Stimulated activated CD8-positive, alpha-beta memory T cell treated with anti-CD3 and anti-CD28 coated beads, Interleukin-15, amount 100 ng/mL, for 48 hours (primary cell): Measurements from ENCODE around the gene PGPEP1.
"Not testable (repeated sequence)": the region's sequence is repeated elsewhere in the genome, so short reads cannot be mapped to it uniquely, and the experiment has no call there.

Experiments used
- DNase-seq, 2 donors: peaks; one replicate each; pipeline ENCODE4 v3.0.0-alpha.2; 2020; ENCODE audit warnings: low read depth in 2 of 2

Gene PGPEP1

DNA sequence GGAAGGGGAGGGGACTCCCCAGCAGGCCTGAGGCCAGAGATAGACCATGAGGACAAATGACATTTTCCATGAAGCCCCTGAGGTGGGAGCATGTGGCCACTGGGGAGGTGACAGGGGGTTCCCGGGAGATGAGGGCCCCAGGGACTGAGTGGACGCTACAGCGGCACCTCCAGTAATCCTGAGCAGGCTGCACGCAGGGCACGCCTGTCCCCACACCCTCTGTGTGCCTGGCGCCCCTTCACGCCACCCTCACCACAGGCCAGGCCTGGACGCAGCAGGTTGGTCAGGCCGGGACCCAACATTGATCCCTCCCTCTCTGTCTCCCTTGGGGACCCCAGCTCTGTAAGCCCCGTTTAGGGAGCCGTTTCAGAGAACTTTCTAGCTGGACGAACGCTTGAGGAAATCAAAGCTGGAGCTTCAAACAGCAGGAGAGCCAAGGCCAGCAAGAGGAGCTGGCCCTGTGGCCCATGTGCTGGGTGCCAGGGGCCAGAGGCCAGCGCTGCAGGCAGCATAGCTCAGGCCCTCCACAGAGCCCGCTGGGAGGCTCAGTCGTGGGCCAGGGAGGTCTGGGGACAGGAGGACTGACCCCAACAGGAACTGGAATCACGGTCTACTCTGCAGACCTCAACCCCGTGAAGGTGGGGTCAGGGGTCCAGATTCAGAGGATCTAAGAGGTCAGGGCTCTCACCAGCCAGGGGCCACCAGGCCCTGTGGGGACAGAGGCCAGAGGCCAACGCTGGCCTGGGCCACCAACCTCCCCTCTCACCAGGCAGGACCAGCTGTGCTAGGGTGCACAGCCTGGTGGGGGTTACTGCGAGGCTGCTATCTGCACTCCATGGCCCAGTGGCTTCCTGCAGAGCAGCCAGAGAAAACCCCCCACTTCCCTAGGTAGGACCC lies 32.1 kb upstream of the PGPEP1 start:
- no peak for DNase-seq

DNA sequence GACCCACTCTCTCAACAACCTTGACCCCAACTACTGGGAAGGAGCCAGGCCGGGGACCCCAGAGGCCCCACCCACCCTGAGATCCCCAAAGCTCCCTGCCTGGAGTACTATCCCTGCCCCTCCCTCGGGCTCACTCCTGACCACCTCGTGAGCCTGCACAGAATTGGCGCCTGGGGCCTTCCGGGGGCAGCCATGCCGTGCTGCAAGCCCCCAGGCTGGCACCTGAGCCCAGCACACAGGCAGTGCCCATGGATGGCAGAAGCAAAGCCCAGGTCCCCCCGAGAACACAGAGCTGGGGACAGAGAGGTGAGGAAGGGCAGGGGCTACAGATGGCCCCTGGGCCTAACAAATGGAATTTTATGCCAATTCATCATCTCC lies 31.5 kb upstream of the PGPEP1 start:
- no peak for DNase-seq

DNA sequence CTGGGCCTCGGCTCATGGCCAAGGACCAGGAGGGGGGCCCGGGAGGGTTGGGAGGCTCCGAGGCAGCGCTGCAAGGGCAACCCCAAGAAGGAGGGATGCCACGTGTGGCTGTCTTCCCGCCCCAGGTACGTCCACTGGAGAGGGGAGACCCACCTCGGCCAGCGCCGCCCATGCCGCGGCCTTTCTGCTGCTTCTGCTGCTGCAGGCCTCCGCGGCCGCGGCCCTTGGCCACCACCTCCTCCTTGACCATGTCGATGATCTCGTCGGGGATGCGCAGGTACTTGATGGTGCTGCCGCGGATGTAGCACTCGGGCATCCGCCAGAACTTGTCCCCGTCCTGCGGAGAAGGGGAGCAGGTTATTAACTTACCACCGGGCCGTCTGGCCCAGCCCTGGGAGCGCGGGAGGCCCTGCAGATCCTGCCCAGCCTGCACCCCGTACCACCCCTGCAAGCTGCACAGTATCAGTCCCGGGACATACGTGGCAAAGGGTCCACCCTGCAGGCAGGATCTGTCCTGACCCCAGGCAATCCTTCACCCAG lies 30.8 kb upstream of the PGPEP1 start:
- no peak for DNase-seq

DNA sequence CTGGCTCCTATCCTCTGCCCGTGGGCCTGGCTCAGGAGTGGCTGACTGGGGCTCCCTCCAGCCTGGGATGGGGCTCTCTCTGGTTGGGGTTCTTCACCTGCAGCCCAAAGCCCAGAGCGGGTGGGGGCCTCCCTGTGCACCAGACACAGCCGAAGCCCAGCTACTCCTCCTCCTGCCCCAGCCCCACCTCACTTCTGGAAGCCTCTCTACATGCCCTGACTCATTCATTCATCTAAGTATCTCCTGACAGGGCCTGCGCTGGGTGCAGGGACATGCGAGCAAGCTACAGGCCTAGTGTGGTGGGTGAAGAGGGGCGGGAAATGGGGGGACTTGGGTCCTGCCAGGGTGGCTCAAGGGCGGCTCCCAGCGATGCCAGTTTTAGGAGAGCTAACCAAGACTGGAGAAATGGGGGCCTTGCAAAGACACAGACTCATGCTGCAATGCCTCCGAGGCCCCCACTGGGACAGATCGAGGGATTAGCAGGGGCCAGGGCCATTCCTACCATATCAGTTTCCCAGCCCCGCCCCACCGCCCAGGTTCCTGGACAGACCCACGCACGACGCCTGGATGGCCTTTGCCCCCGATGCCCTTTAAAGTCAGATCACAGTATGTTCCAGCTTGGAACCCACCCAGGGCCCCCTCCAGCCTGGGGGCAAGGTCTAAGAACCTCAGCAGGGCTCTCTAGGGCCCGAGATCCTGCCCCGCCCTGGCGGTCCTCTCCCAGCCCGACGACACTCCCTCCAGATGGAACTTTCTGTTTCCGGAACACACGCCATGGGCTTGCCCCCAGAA lies 30.1 kb upstream of the PGPEP1 start:
- DNase-seq = no peak

DNA sequence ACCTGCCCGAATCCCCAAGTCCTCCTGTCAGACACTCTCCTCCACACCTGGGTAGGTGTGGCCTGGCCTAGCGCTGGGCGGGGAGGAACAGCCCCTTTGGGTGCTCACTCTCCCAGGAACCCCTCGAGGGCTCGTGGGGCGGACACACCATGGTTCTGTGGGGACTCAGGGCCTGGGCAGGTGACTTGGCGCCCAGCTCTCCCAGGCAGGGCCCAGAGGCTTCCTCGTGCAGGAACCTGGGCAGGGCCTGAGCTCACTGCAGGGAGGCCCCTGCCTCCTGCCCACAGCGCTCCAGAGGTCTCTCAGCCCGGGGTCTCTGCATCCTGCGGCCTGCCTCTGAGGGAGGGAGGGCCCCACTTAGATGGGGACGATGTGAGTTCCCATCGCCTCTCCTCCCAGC lies 29.4 kb upstream of the PGPEP1 start:
- no peak for DNase-seq

DNA sequence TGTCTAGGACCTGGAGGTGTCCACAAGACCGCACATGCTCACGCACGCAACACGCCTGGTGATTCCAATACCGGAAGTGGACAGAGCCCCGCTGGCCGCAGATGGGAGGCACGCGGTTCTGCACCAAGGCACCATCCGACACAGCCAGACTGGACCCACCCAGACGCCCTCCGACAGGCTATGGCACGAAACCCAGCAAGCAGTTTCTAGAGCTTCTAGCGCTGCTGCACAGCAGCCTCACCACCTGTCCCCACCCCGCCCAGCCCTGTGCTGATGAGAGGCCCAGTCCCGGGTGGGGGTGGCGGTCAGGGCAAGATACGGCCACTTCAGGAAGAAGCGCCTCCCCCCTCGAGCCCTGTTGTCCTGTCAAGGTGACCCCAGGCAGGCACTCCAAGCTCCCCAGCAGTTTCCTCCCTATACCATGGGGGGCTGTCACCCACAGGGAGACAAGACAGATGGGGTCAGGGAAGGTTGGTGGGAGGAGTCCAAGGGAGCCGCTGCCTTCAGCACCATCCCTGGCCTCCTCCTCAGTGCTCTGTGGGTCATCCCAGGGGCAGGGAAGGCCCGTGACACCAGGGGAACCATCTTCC lies 28.8 kb upstream of the PGPEP1 start:
- no peak for DNase-seq

DNA sequence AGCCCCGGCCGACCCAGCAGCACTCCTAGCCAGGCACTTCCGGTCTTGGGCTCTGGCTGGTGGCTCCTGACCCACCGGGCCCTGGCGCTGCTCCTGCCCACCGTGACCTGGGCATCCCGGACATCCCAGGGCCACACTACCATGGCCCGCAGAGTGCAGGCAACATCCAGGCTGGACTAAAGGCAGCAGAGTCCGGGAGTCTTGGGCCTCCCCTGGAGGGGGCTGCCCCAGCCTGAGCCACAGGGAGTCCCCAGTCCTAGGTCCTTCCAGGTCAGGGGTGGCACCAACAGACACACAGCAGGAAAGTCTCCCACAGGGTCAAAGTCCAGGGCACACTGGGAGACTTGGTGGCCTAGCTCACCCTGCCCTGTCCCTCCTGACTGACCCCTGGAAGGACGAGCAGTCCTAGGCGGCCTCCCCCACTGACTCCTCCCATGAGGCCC lies 28.3 kb upstream of the PGPEP1 start:
- DNase-seq = no peak

DNA sequence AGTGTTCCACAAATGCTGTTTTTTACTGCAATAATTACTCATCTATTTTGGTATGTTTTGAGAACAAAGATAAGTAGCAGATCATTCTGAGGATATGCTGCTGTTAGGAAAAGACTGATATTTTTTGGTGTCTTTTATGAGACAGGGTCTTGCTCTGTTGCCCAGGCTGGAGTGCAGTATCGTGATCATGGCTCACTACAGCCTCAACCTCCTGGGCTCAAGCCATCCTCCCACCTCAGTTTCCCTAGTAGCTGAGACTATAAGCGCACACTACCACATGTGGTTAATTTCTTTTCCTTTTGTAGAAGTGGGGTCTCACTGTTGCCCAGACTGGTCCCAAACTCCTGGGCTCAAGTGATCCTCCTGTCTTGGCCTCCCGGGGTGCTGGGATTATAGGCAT lies 27.0 kb upstream of the PGPEP1 start:
- DNase-seq = no peak

DNA sequence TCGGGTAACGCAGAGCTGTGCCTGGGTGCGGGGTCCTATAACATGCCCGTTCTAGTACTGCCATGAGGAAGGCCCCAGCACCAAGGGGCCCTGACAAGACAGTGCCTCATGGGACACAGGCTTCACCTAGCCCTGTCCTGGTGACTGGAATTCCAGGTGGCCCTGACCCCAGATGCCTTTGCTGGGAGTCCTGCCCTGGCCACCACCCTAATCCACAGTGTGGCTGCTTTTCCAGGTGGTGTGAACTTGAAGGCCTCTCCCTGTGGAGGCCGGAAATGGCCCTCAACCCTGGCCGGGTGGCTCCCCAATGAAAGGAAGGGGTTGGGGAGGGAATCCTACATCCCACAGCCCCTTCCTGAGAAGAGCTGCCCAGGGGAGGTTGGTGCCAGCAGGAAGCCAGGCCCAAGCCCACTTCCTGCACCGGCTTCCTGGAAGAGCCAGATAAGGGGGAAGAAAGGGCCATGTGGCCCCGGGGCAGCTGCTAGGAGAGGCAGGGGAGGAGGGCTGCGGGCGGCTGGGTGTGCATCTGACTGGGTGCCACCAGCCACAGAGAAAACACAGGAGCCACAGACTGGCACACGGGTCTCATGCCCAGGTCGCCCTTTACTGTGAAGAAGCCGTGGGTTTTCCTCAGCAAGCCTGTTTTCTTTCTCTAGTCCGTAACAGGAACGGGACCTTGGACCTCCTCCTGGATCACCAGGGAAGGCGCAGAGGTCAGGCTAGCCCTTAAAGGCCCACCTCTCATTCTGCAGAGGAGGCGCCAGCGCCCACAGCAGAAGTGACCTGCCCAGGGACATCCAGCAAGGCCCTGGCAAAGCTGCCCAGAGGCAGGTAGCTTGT lies 22.2 kb upstream of the PGPEP1 start:
- peak in 1 of 2 donors; percentile 42 for DNase-seq

DNA sequence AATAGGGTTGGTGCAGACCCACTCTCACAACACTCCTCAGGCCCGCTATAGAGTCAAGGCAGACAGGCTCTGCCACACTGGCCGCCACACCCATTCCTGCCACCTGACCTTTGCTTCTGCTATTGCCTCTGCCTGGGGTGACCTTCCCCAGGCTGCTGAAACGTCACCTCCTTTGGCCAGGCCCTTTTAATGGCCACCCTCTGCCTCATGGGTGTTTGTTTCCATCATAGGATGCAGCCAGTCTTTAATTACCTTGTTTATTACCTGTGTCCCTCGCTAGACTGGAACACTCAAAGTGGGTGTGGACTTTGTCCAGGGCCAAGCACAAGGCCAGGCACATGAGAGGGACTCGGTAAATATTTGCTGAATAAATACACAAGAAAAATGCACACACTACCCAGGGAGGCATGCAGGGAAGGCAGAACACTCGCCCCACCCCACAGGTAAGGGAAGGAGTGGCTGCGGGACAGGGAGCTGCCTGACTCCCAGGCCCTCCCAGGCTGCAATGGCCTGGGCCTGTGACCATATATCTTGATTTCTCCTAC lies 20.7 kb upstream of the PGPEP1 start:
- no peak for DNase-seq

DNA sequence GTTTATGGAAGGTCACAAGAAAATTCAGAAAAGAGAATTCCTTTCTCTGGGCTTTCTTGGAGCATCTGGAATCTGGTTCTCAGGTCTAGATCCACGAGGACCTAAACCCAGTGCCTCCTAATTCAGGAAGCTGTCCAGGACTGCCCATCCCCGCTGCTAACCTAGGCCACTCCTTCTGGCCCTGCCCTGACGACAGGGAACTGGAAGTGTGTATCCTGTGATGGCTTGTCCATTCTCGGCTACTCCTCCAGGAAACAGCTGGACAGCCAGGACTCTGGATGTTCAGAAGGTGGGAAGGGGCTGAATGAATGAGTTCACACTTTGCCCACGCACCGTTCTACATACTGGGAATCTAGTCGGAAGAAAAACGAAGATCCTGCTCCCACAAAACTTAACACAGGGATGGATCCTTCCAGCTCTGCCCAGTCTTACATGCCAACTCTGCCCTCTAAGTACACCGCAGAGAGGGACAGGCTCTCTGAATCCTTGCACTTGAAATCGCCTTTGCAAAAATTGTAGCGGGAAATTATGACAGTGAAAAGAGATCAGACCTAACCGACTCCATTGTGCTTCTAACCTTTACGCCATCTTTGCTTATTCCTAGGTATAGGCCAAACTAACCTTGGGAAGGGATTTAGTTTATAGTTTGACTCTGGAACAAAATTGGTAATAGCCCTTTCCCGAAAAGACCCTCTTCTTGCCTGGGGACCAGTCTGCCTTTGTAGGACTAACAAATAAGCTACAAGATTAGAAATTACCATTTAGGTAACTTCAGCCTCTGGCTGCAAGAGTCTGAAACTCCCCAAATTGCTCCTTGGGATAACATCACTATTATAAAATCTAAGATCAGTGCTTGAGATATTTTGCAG lies 19.3 kb upstream of the PGPEP1 start:
- no peak for DNase-seq

DNA sequence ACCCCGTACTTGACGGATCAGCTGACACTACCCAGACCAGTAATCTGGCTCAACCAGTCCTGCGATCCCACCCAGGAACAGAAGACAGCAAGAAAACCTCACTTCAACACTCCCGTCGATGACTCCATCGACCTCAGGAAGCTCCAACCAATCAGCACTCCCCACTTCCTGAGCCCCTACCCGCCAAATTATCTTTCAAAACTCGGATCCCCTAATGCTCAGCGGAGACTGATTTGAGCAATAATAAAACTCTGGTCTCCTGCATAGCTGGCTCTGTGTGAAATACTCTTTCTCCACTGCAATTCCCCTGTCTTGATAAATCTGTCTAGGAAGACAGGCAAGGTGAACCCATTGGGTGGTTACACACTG lies 18.7 kb upstream of the PGPEP1 start:
- no peak for DNase-seq

DNA sequence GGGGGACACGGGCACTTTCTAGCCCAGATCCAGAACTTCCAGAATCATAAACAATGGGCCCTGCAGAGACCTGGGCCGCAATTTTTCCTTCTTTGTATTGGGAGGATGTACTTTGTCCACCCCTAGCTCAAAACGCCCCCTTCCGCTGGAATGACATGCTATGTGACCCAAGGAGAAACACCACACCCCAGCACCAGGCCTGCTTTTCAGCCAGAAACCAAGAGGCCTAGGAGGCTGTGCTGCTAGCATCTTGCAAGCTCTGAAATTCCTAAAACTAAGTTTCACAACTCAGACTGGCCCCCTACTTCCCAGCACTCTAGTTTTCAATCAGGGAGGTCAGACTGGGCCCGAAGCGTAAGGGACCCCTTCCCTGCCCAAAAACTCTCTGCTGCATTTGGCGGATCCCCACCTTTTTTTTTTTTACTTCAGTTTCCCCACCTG lies 18.1 kb upstream of the PGPEP1 start:
- no peak for DNase-seq

DNA sequence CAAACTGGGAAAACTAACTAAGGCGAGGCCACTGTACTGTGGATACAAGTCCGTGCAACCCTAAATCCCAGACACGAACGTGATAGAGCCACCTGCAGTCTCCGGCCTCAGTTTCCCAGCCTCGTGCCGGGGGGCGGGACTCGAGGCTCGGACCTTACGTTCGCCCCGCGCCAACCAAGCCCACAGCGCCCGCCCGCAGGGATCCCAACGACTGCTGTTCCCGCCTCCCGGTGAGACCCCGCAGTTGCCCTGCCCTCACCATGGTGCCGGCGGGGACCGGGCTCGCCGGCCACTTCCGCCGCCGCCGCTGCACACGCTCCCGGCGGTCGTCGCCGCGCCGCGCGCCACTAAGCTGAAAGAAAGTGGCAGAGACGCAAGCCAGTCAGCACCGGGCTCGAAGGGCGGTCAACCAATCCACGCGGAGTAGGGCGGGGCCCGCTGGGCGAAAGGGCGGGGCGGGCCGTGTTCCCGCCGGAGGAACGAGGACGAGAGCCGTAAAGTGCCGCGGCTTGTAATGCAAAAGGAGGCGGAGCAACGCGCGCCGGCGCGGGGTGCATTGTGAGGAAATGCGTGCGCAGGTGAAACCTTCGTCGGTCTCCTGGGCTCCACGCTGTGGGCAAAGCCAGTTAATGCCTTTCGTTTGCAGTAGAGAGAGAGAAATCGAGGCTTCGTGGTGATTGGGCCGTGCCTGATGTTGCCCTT lies 17.5 kb upstream of the PGPEP1 start, which contains the start of gene LSM4:
Gene LSM4, minus strand, starts transcription at position 318 of the 702 bp plus-strand sequence. Its CDS starts 56 bp downstream, at position 262.
- DNase-seq = peak; percentile 99 to 100

DNA sequence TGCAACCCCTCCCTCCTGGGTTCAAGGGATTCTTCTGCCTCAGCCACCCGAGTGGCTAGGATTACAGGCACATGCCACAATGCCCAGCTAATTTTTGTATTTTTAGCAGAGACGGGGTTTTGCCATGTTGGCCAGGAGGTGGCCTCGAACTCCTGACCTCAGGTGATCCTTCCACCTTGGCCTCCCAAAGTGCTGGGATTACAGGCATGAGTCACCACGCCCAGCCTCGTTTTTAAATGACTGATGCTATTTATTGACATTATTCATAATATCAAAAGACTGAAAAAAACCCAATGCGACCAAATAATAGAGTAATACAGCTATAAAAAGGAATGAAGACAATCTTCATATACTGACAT lies 16.0 kb upstream of the PGPEP1 start:
- DNase-seq = not testable (repeated sequence)

DNA sequence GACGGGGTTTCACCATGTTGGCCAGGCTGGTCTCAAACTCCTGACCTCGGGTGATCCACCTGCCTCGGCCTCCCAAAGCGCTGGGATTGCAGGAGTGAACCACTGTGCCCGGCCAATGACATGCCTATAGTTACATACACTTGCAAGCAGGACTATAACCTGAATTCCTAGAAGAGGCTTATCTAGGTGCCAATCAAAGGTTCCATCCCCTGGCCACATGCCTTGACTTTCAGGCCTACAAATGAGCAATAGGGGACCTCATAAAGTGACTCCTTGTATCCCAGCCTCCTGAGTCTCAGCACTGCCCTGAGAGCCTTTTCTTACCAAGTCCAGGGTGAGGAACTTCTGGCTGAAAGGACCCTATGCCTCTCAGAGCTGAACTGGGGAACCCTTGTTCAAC lies 13.6 kb upstream of the PGPEP1 start:
- DNase-seq = no peak

DNA sequence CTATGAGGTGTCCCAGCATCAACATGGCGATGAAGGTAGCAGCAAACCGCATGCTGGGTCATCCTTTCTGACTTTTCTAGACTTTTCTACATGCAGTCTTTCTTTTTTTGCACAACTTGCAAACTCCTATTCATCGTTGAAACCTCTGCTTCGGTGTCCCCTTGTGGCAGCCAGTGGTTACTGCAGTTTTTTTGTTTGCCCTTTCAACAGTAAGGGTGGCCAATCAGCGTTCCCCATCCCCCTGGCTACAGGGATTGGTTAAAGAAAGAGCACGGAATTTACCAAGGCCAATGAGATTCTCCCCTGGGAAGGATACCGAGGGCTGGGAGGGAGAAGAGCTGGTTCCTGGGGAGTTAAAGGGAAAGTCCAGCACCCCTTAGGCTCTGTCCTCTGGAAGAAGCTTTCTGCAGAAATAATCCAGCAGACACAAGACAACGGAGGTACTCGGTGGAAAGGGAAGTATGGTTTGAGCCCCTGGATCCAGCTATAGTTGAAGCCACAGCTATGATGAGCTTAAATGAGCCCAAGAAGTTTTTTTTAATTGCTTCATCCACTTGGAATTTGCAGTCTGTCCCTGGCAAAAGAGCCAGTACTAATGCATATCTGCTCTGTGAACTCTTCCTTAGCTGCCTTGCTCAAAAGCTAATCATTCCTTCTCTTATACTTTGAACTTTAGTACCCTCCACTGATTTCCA lies 11.9 kb upstream of the PGPEP1 start:
- DNase-seq = peak; percentile 75 to 77

DNA sequence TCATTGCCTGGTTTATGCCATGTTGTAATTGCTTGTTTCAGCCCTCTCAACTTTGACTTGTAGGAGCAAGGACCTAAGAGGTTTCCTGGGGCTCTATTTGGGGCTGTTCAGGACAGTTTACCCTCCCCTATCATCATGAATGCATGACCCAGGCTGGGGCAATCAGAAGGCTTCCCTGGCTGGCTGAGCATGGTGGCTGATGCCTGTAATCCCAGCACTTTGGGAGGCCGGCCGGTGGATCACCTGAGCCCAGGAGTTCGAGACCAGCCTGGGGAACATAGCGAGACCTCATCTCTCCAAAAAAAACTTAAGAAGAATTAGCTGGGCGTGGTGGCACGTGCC lies 11.4 kb upstream of the PGPEP1 start:
- DNase-seq = no peak

DNA sequence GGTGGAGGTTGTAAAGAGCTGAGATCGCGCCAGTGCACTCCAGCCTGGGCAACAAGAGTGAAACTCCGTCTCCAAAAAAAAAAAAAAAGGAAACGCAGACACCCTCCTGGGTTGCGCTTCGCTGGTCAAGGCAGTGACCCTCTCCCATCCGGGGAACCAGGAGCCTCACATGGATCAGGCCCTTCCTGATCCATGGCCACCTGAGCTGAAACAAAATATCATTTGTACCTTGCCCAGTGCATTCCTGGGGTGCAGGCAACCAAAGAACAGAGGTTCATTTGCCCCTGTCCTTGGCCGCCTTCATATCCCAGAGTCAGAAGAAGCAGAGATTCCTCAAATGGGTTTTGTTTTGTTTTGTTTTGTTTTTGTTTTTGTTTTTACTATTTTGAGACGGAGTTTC lies 9.5 kb upstream of the PGPEP1 start:
- no peak for DNase-seq
